GM10266 (cell line): ENCODE measurements around the gene NR2C1.

Experiments used
- DNase-seq: peaks from one replicate; pipeline ENCODE4 v3.0.0; 2012; ENCODE audit errors: extremely low spot score
- TF ChIP-seq, protein P1 (sequence below): IDR thresholded peaks from 2 replicates; pipeline ENCODE4 v1.5.1; 2012; ENCODE audit warnings: mild to moderate bottlenecking, low read depth; ENCODE audit not compliant: control insufficient read depth, insufficient read depth; ENCODE audit errors: missing control alignments

Gene NR2C1

DNA sequence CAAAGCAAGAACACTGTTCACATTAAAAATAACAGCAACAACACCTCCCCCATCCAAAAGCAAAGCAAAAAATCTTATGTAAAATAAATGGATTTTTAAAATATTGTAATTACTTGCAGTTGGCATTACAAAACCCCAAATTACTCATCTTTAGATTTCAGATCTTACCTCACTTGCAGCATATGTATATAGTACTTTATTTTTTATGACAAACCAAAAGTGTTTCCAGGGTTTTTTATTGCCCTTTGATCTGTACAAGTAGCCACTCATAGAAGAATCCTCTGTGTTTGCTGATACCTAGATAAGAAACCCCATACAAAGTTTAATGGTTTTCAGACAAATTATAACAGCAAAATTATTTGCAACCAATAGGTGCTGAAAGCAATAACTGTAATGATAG, 12.2 kb upstream of the NR2C1 start:
- TF ChIP-seq, protein P1, sequence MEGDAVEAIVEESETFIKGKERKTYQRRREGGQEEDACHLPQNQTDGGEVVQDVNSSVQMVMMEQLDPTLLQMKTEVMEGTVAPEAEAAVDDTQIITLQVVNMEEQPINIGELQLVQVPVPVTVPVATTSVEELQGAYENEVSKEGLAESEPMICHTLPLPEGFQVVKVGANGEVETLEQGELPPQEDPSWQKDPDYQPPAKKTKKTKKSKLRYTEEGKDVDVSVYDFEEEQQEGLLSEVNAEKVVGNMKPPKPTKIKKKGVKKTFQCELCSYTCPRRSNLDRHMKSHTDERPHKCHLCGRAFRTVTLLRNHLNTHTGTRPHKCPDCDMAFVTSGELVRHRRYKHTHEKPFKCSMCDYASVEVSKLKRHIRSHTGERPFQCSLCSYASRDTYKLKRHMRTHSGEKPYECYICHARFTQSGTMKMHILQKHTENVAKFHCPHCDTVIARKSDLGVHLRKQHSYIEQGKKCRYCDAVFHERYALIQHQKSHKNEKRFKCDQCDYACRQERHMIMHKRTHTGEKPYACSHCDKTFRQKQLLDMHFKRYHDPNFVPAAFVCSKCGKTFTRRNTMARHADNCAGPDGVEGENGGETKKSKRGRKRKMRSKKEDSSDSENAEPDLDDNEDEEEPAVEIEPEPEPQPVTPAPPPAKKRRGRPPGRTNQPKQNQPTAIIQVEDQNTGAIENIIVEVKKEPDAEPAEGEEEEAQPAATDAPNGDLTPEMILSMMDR: no peak
- DNase-seq: no peak

DNA sequence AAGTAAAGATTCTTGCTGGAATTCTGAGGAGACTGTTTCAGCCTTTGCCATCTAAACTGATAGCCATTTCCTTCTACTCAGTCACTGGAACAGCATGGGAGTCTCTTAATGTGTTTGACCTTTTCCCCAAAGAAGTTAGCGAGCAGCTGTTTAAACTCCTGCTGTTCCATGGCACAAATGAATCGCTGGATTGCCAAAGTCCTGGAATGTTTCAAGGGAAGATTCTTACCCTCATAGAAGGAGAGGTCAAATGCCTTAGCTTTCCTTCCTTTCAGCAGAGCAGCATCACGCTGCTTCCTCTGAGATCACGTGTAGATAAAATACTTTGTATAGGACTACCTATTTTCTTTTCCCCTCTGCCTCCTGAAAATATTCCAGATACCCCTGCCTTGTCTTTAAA, 10.5 kb upstream of the NR2C1 start:
- TF ChIP-seq, protein P1: no peak
- no peak for DNase-seq

DNA sequence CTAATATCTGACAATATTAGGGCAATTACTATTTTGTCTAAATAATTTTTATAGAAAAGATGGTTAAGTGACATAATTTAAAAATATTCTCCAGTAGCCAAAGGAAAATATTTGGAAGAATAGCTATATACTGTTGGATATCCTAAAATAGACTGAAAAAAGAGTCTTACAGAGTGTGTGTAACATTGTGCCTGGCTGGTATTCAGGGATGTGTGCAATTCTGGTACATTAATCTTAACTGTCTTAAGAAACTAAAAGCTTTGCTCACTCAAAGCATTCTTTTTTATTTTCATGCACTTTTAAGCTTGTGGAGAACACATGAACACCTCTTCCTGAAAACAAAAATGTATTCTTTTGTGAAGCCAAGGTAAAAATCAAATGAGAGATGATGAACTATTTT, 10.1 kb upstream of the NR2C1 start:
- no peak for DNase-seq
- TF ChIP-seq, protein P1: no peak

DNA sequence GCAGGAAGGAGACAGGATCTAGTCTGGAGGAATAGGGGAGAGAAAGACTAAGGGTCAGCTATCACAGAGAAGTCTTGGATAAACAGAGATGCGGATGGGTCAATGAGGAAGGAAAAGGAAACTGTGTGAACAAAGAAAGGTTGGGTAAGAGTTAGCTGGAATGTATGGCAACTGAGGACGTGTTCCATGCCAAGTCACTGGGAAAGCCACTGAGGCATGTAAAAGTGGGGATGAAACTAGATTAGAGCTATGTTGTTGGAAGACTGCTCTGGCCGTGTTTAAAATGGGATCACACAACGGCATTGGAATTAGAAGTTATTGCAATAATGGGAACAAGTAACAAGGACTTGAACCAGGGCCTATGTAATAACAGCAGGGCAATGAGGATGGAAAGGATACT, 3.9 kb upstream of the NR2C1 start:
- TF ChIP-seq, protein P1: no peak
- DNase-seq: no peak

DNA sequence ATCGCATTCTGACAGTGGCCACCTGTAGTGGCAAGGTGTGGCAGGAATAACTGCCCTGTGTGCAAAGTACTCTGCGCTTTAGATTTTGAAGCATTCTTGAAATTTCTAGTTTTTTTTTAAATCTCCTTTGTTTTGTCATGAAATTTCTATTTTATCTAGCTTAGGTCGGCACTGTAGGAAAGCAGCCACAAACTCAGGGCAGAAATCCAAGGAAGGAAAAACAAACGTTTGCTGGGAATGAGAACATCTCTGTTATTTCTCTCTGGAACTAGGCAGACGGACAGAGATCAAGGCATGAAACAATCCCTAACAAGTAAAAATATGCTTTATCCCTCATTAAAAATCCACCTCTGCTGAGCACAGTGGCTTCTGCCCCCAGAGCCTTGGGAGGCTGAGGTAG, 1.3 kb upstream of the NR2C1 start:
- TF ChIP-seq, protein P1: no peak
- no peak for DNase-seq

DNA sequence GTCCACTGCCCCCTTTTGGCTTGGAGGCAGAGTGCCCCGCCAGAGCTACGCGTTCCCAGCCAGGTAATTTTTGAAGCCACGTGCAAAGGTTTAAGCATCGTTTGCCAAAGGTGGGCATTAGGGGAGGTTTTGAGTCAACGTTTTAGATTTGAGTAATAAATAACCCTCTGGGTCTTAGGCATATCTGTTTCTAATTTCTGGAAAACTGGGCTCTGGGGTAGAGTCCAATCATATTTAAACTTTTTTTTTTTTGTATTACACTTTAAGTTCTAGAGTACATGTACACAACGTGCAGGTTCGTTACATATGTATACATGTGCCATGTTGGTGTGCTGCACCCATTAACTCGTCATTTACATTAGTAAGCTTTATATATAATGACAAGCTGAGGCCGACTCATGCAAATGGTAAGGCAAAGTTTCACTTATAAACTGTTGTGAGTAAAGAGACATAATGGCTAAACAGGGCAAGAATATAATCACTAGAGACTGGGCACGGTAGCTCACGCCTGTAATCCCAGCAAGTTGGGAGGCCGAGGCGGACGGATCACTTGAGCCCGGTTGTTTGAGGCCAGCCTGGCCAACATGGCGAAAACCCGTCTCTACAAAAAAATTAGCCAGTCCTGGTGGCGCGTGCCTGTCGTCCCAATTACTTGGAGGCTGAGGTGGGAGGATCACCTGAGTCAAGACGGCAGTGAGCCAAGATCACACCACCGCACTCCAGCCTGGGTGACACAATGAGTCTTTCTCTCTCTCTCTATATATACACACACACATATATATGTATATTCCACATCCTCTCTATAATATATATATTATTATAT, 491 bp upstream of the NR2C1 start:
- no peak for DNase-seq
- TF ChIP-seq, protein P1: peak; percentile 92

DNA sequence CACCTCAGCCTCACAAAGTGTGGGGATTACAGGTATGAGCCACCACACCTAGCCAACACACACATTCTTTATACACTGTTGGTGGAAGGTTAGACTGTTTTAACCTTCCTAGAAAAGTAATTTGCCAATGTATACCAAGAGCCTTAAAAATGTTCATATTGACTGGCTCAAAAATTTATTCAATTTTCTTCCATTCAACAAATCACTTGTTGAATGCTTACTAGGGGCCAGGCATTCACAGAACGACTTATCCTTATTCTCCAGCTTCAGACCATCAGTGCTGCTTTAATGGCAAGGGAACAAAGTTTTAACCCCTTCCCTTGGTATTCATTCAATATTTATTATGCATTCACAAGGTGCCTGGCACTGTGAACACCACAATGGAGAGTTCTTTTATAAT, 3.0 kb downstream of the NR2C1 start:
- no peak for DNase-seq
- TF ChIP-seq, protein P1: no peak
